GM19397 (cell line): Measurements from ENCODE around the gene FXN.
"Not testable (repeated sequence)": the region's sequence is repeated elsewhere in the genome, so short reads cannot be mapped to it uniquely, and the experiment has no call there.

Experiments
- ATAC-seq: cut with Tn5 transposase; IDR thresholded peaks from one replicate; pipeline ENCODE4 v1.9.1; 2021; ENCODE audit warnings: mild to moderate bottlenecking, moderate library complexity; ENCODE audit not compliant: unreplicated experiment

FXN gene

GRCh38 chr9:69035438-69036308 is at the start of gene FXN:
Gene FXN (plus strand): TSS chr9:69035752. CDS start chr9:69035783, 31 bp downstream.
- peak; percentile 96 for ATAC-seq

- not testable (repeated sequence) for ATAC-seq
These were observed 48.6 kb upstream of the FXN start for GRCh38 chr9:68986949-68987348.

- no peak for ATAC-seq
These were observed 44.1 kb upstream of the FXN start for GRCh38 chr9:68991457-68991856.

GRCh38 chr9:68995776-68996175 is 39.8 kb upstream of the FXN start:
- ATAC-seq = no peak

- no peak for ATAC-seq
These were observed 39.1 kb upstream of the FXN start for GRCh38 chr9:68996462-68996861.

- ATAC-seq = no peak
These were observed 37.9 kb upstream of the FXN start for GRCh38 chr9:68997666-68998065.

GRCh38 chr9:68998385-68998784 is 37.2 kb upstream of the FXN start:
- no peak for ATAC-seq

- peak; percentile 42 for ATAC-seq
These were observed 36.7 kb upstream of the FXN start for GRCh38 chr9:68998812-68999211.

- ATAC-seq = peak; percentile 67
These were observed 36.0 kb upstream of the FXN start for GRCh38 chr9:68999393-69000105.

GRCh38 chr9:69001921-69002320 is 33.6 kb upstream of the FXN start:
- no peak for ATAC-seq

- ATAC-seq = no peak
These were observed 32.5 kb upstream of the FXN start for GRCh38 chr9:69003051-69003450.

- ATAC-seq = no peak
These were observed 30.7 kb upstream of the FXN start for GRCh38 chr9:69004836-69005235.

- no peak for ATAC-seq
These were observed 25.8 kb upstream of the FXN start for GRCh38 chr9:69009708-69010107.

- no peak for ATAC-seq
These were observed 22.7 kb upstream of the FXN start for GRCh38 chr9:69012696-69013381.

- ATAC-seq = no peak
These were observed 22.2 kb upstream of the FXN start for GRCh38 chr9:69013382-69013727.

GRCh38 chr9:69014013-69014412 is 21.5 kb upstream of the FXN start, which contains the start of gene PRKACG:
Gene PRKACG (minus strand): TSS chr9:69014113. CDS start chr9:69014092, 21 bp downstream.
- no peak for ATAC-seq

GRCh38 chr9:69016191-69017096 is 19.1 kb upstream of the FXN start:
- no peak for ATAC-seq

- ATAC-seq = no peak
These were observed 16.8 kb upstream of the FXN start for GRCh38 chr9:69018737-69019136.

GRCh38 chr9:69019808-69020207 is 15.7 kb upstream of the FXN start:
- no peak for ATAC-seq

GRCh38 chr9:69020301-69021145 is 15.0 kb upstream of the FXN start:
- ATAC-seq = no peak
